ENCODE measurements around the gene RRAGC.

DNA sequence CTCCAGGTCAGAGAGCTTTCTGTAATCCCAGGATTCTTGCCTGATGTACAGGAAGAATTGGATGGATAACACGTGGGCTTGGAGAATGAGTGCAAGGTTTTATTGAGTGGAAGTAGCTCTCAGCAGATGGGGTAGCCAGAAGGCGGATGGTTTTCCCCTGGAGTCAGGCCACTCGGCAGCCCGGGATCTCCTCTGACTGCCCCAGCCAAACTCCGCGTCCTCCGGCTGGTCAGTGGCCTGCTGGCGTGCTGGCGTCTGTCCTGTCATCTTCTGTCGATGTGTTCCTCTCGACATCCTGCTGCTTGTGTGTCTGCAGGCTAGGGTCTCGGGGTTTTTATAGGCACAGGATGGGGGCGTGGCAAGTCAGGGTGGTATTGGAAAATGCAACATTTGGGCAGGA is 49.2 kb upstream of the RRAGC start:
- TF ChIP-seq EZH2 (IDR thresholded peaks at IDR 0.05; ENCODE audit: borderline replicate concordance, low read length), result no peak
- TF ChIP-seq, protein P1, sequence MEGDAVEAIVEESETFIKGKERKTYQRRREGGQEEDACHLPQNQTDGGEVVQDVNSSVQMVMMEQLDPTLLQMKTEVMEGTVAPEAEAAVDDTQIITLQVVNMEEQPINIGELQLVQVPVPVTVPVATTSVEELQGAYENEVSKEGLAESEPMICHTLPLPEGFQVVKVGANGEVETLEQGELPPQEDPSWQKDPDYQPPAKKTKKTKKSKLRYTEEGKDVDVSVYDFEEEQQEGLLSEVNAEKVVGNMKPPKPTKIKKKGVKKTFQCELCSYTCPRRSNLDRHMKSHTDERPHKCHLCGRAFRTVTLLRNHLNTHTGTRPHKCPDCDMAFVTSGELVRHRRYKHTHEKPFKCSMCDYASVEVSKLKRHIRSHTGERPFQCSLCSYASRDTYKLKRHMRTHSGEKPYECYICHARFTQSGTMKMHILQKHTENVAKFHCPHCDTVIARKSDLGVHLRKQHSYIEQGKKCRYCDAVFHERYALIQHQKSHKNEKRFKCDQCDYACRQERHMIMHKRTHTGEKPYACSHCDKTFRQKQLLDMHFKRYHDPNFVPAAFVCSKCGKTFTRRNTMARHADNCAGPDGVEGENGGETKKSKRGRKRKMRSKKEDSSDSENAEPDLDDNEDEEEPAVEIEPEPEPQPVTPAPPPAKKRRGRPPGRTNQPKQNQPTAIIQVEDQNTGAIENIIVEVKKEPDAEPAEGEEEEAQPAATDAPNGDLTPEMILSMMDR (conservative IDR thresholded peaks at IDR 0.05 in 1 of 2, IDR thresholded peaks at IDR 0.05 in 1 of 2; ENCODE audit: extremely low read depth in 1 of 2, insufficient read depth in 1 of 2, low read depth in 1 of 2, low read length in 2 of 2), result no peak
